ENCODE results near the gene SSBP4. TPM values are rescaled to one million over a fixed set of nuclear protein-coding genes. Genes with fewer than 3 reads are reported as not detected.
A peak's percentile ranks its signal among the peaks of the same experiment; 100 is the strongest.

The SSBP4 gene
- polyA plus RNA-seq (2013) = 51.1 and 52.0 TPM in 2 replicates

DNA sequence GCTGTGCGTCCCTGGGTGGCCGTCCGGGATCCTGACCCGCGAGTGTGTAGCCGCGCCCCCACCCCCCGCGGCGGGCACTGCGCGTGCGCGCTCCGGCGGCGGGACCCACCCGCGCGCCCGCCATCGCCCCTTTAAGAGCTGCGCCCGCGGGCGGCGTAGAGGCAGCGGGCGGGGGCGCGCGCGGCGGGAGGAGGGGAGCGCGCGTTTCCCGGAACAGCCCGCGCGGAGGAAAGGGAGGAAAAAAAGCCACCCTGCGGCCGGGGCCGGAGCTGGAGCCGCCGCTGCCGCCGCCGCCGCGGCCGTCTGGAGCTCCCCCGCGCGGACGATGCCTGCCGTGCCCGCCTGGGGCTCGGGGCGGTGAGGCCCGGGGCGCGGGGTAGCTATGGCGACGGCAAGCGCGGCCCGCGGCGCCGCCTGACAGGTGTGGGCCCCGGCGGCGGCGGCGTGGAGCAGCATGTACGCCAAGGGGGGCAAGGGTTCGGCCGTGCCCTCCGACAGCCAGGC is at the start of gene SSBP4:
Gene SSBP4 (plus strand): TSS at position 204 of the 504 bp plus-strand sequence. CDS start 251 bp downstream, at position 455.
- Histone ChIP-seq H3K9ac (ENCODE audit: low read length) (peak within 1 kb of the TSS; percentile 56), H4K8ac (ENCODE audit: low read depth, low read length) (peak within 1 kb of the TSS; percentile 83), H4K91ac (ENCODE audit: low read depth, low read length) (peak within 1 kb of the TSS; percentile 99), H3K79me2 (ENCODE audit: control insufficient read depth, insufficient read depth, low read length, poor library complexity) (peaks cover 14% of the 10 kb centered on the region), H3K4me3 (ENCODE audit: low read depth, low read length) (peak within 1 kb of the TSS; percentile 76), H3K27me3 (ENCODE audit: insufficient read depth, low read length) (no peaks in the 10 kb centered on the region), H4K12ac (ENCODE audit: low read depth, low read length) (peak within 1 kb of the TSS; percentile 54), H3K79me1 (ENCODE audit: low read length) (peaks cover 32% of the 10 kb centered on the region), H3K4ac (ENCODE audit: low read depth, low read length) (peak within 1 kb of the TSS; percentile 83), H2BK12ac (ENCODE audit: low read length) (peak within 1 kb of the TSS; percentile 98), H3K9me3 (ENCODE audit: insufficient read depth, low read depth, low read length) (peaks cover 2% of the 10 kb centered on the region), H3K4me1 (ENCODE audit: control insufficient read depth in 1 of 2, insufficient read depth in 2 of 2, low read length in 2 of 2) (peaks cover 29 to 35% of the 10 kb centered on the region in 2 experiments), H3K14ac (ENCODE audit: low read length) (peak within 1 kb of the TSS; percentile 97), H2AK5ac (ENCODE audit: low read length) (peak within 1 kb of the TSS; percentile 99), H2AFZ (ENCODE audit: insufficient read depth, low read length, poor library complexity) (peak within 1 kb of the TSS; percentile 56), H2BK120ac (ENCODE audit: insufficient read depth, low read length, poor library complexity) (peak within 1 kb of the TSS; percentile 91), H3K18ac (ENCODE audit: low read length) (peak within 1 kb of the TSS; percentile 89), H3K36me3 (ENCODE audit: control insufficient read depth in 1 of 2, insufficient read depth in 2 of 2, low read length in 2 of 2) (no peaks in the 10 kb centered on the region), H3K27ac (ENCODE audit: low read depth, low read length) (peak within 1 kb of the TSS; percentile 35), H3K4me2 (ENCODE audit: low read length) (peak within 1 kb of the TSS; percentile 78), H2BK5ac (ENCODE audit: low read depth, low read length, poor library complexity) (peak within 1 kb of the TSS; percentile 55), H3K23ac (ENCODE audit: low read length) (no peak within 1 kb of the TSS)
- no CpG with 5 or more reads among the region's 80 CpGs for WGBS (ENCODE audit: extremely low coverage, insufficient coverage, insufficient read length)
- DNase-seq = peak; percentile 55 to 77

GRCh38 chr19:18373407-18373891 is 45.7 kb upstream of the SSBP4 start:
- Histone ChIP-seq H3K23ac (ENCODE audit: low read length) (no peak overlapping the region), H3K9ac (ENCODE audit: low read length) (no peak overlapping the region), H3K27me3 (ENCODE audit: insufficient read depth, low read length) (no peaks in the 10 kb centered on the region), H3K79me1 (ENCODE audit: low read length) (peaks cover 37% of the 10 kb centered on the region), H3K18ac (ENCODE audit: low read length) (peak overlapping the region; percentile 95), H3K27ac (ENCODE audit: low read depth, low read length) (peak overlapping the region; percentile 83), H4K12ac (ENCODE audit: low read depth, low read length) (peak overlapping the region; percentile 88), H2BK12ac (ENCODE audit: low read length) (peak overlapping the region; percentile 96), H3K79me2 (ENCODE audit: control insufficient read depth, insufficient read depth, low read length, poor library complexity) (peaks cover 8% of the 10 kb centered on the region), H4K91ac (ENCODE audit: low read depth, low read length) (peak overlapping the region; percentile 99), H3K9me3 (ENCODE audit: insufficient read depth, low read depth, low read length) (no peaks in the 10 kb centered on the region), H3K14ac (ENCODE audit: low read length) (peak overlapping the region; percentile 95), H3K4ac (ENCODE audit: low read depth, low read length) (peak overlapping the region; percentile 87), H4K8ac (ENCODE audit: low read depth, low read length) (peak overlapping the region; percentile 96), H2AFZ (ENCODE audit: insufficient read depth, low read length, poor library complexity) (peak overlapping the region; percentile 80), H2BK5ac (ENCODE audit: low read depth, low read length, poor library complexity) (peak overlapping the region; percentile 96), H3K4me3 (ENCODE audit: low read depth, low read length) (no peak overlapping the region), H3K4me2 (ENCODE audit: low read length) (no peak overlapping the region), H3K36me3 (ENCODE audit: control insufficient read depth in 1 of 2, insufficient read depth in 2 of 2, low read length in 2 of 2) (no peaks in the 10 kb centered on the region), H2BK120ac (ENCODE audit: insufficient read depth, low read length, poor library complexity) (peak overlapping the region; percentile 100), H3K4me1 (ENCODE audit: control insufficient read depth in 1 of 2, insufficient read depth in 2 of 2, low read length in 2 of 2) (peaks cover 30 to 34% of the 10 kb centered on the region in 2 experiments), H2AK5ac (ENCODE audit: low read length) (peak overlapping the region; percentile 96)
- no CpG with 5 or more reads among the region's 4 CpGs for WGBS (ENCODE audit: extremely low coverage, insufficient coverage, insufficient read length)
- no peak for DNase-seq

GRCh38 chr19:18373892-18374629 is 45.1 kb upstream of the SSBP4 start:
- Histone ChIP-seq H3K4me1 (ENCODE audit: control insufficient read depth in 1 of 2, insufficient read depth in 2 of 2, low read length in 2 of 2) (peaks cover 24 to 31% of the 10 kb centered on the region in 2 experiments), H3K27ac (ENCODE audit: low read depth, low read length) (peak overlapping the region; percentile 83), H4K8ac (ENCODE audit: low read depth, low read length) (peak overlapping the region; percentile 96), H3K79me1 (ENCODE audit: low read length) (peaks cover 36% of the 10 kb centered on the region), H2AFZ (ENCODE audit: insufficient read depth, low read length, poor library complexity) (peak overlapping the region; percentile 80), H3K4me2 (ENCODE audit: low read length) (peak overlapping the region; percentile 20), H2AK5ac (ENCODE audit: low read length) (peak overlapping the region; percentile 96), H3K4ac (ENCODE audit: low read depth, low read length) (peak overlapping the region; percentile 87), H3K4me3 (ENCODE audit: low read depth, low read length) (no peak overlapping the region), H3K27me3 (ENCODE audit: insufficient read depth, low read length) (no peaks in the 10 kb centered on the region), H2BK12ac (ENCODE audit: low read length) (peak overlapping the region; percentile 96), H3K9me3 (ENCODE audit: insufficient read depth, low read depth, low read length) (no peaks in the 10 kb centered on the region), H2BK120ac (ENCODE audit: insufficient read depth, low read length, poor library complexity) (peak overlapping the region; percentile 100), H4K91ac (ENCODE audit: low read depth, low read length) (peak overlapping the region; percentile 99), H3K14ac (ENCODE audit: low read length) (peak overlapping the region; percentile 95), H3K36me3 (ENCODE audit: control insufficient read depth in 1 of 2, insufficient read depth in 2 of 2, low read length in 2 of 2) (no peaks in the 10 kb centered on the region), H3K23ac (ENCODE audit: low read length) (no peak overlapping the region), H3K18ac (ENCODE audit: low read length) (peak overlapping the region; percentile 95), H3K9ac (ENCODE audit: low read length) (no peak overlapping the region), H2BK5ac (ENCODE audit: low read depth, low read length, poor library complexity) (peak overlapping the region; percentile 96), H4K12ac (ENCODE audit: low read depth, low read length) (peak overlapping the region; percentile 88), H3K79me2 (ENCODE audit: control insufficient read depth, insufficient read depth, low read length, poor library complexity) (peaks cover 8% of the 10 kb centered on the region)
- WGBS (ENCODE audit: extremely low coverage, insufficient coverage, insufficient read length) = no CpG with 5 or more reads among the region's 17 CpGs
- peak; percentile 70 to 74 for DNase-seq

DNA sequence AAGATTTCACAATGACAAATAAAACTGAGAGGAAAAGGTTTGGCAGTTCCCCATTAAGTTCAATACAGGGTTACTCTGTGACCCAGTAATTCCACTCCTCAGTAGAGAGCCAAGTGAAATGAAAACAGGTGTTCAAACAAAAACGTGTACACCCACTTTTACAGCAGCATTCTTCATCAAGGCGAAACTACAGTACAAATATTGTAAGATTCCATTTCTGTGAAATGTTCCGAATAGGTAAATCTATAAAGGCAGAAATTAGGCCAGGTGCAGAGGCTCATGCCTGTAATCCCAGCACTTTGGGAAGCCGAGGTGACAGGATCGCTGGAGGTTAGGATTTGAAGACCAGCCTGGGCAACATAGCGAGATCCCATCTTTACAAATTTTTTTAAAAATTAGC is 42.2 kb upstream of the SSBP4 start:
- no peak overlapping the region for H2AK5ac ChIP-seq (ENCODE audit: low read length)
- no peak overlapping the region for H3K9ac ChIP-seq (ENCODE audit: low read length)
- DNase-seq = peak in 1 of 2 donors; percentile 32
- no peak overlapping the region for H3K4me3 ChIP-seq (ENCODE audit: low read depth, low read length)
- WGBS (ENCODE audit: extremely low coverage, insufficient coverage, insufficient read length) = no CpG with 5 or more reads among the region's 6 CpGs
- H3K27me3 ChIP-seq (ENCODE audit: insufficient read depth, low read length) = no peaks in the 10 kb centered on the region
- peaks cover 5% of the 10 kb centered on the region for H3K79me2 ChIP-seq (ENCODE audit: control insufficient read depth, insufficient read depth, low read length, poor library complexity)
- H3K18ac ChIP-seq (ENCODE audit: low read length) = no peak overlapping the region
- no peak overlapping the region for H2BK12ac ChIP-seq (ENCODE audit: low read length)
- H3K4ac ChIP-seq (ENCODE audit: low read depth, low read length) = no peak overlapping the region
- no peaks in the 10 kb centered on the region for H3K36me3 ChIP-seq (ENCODE audit: control insufficient read depth in 1 of 2, insufficient read depth in 2 of 2, low read length in 2 of 2)
- H2BK120ac ChIP-seq (ENCODE audit: insufficient read depth, low read length, poor library complexity) = no peak overlapping the region
- no peak overlapping the region for H3K4me2 ChIP-seq (ENCODE audit: low read length)
- H2BK5ac ChIP-seq (ENCODE audit: low read depth, low read length, poor library complexity) = no peak overlapping the region
- H4K12ac ChIP-seq (ENCODE audit: low read depth, low read length) = no peak overlapping the region
- peaks cover 30% of the 10 kb centered on the region for H3K79me1 ChIP-seq (ENCODE audit: low read length)
- H3K9me3 ChIP-seq (ENCODE audit: insufficient read depth, low read depth, low read length) = no peaks in the 10 kb centered on the region
- H2AFZ ChIP-seq (ENCODE audit: insufficient read depth, low read length, poor library complexity) = no peak overlapping the region
- no peak overlapping the region for H3K23ac ChIP-seq (ENCODE audit: low read length)
- H4K91ac ChIP-seq (ENCODE audit: low read depth, low read length) = no peak overlapping the region
- H4K8ac ChIP-seq (ENCODE audit: low read depth, low read length) = no peak overlapping the region
- H3K14ac ChIP-seq (ENCODE audit: low read length) = no peak overlapping the region
- H3K4me1 ChIP-seq (ENCODE audit: control insufficient read depth in 1 of 2, insufficient read depth in 2 of 2, low read length in 2 of 2) = peaks cover 24 to 25% of the 10 kb centered on the region in 2 experiments
- H3K27ac ChIP-seq (ENCODE audit: low read depth, low read length) = no peak overlapping the region

Measured in trophoblast cell (in vitro differentiated cells and primary cell).